Activated naive CD4-positive, alpha-beta T cell treated with anti-CD3 and anti-CD28 coated beads, Interleukin-2, amount 50 U/mL, for 16 hours (primary cell): Measurements from ENCODE around the gene ADAM12.

ENCODE experiments used
- DNase-seq: peaks from one replicate; pipeline ENCODE4 v3.0.0-alpha.2; 2020

The ADAM12 gene

GRCh38 chr10:126169899-126170298 lies 218.4 kb downstream of the ADAM12 start:
- DNase-seq = no peak

GRCh38 chr10:126166797-126167196 lies 221.5 kb downstream of the ADAM12 start:
- no peak for DNase-seq

- DNase-seq = no peak
Observed at GRCh38 chr10:126165874-126166273, 222.4 kb downstream of the ADAM12 start.

GRCh38 chr10:126163506-126163905 lies 224.8 kb downstream of the ADAM12 start:
- DNase-seq = no peak

- DNase-seq = no peak
Observed at GRCh38 chr10:126161691-126162090, 226.6 kb downstream of the ADAM12 start.

GRCh38 chr10:126160971-126161630 lies 227.2 kb downstream of the ADAM12 start:
- no peak for DNase-seq

- no peak for DNase-seq
Observed at GRCh38 chr10:126160571-126160970, 227.7 kb downstream of the ADAM12 start.

GRCh38 chr10:126158133-126158892 lies 230.0 kb downstream of the ADAM12 start:
- no peak for DNase-seq

GRCh38 chr10:126157189-126157588 lies 231.1 kb downstream of the ADAM12 start:
- DNase-seq = no peak

- DNase-seq = no peak
Observed at GRCh38 chr10:126156503-126156902, 231.8 kb downstream of the ADAM12 start.

- DNase-seq = no peak
Observed at GRCh38 chr10:126156012-126156411, 232.3 kb downstream of the ADAM12 start.

- DNase-seq = no peak
Observed at GRCh38 chr10:126155528-126155927, 232.7 kb downstream of the ADAM12 start.

GRCh38 chr10:126153711-126154628 lies 234.3 kb downstream of the ADAM12 start:
- no peak for DNase-seq

- DNase-seq = no peak
Observed at GRCh38 chr10:126147866-126148587, 240.2 kb downstream of the ADAM12 start.

GRCh38 chr10:126146771-126147170 lies 241.5 kb downstream of the ADAM12 start:
- DNase-seq = no peak

- DNase-seq = no peak
Observed at GRCh38 chr10:126143117-126143516, 245.2 kb downstream of the ADAM12 start.

- DNase-seq = no peak
Observed at GRCh38 chr10:126140746-126141273, 247.5 kb downstream of the ADAM12 start.

GRCh38 chr10:126137562-126138221 lies 250.6 kb downstream of the ADAM12 start:
- DNase-seq = no peak

GRCh38 chr10:126135941-126136595 lies 252.2 kb downstream of the ADAM12 start:
- no peak for DNase-seq

GRCh38 chr10:126135177-126135576 lies 253.1 kb downstream of the ADAM12 start:
- DNase-seq = no peak
